ENCODE measurements around the gene RSBN1. TPM values are rescaled to one million over a fixed set of nuclear protein-coding genes. Genes with fewer than 3 reads are reported as not detected.
"Not testable (repeated sequence)": the region's sequence is repeated elsewhere in the genome, so short reads cannot be mapped to it uniquely, and the experiment has no call there.

RSBN1 gene
- total RNA-seq, 4 donors from 2014 or later = 13.3 to 24.6 (median 17.5) TPM

GRCh38 chr1:113857776-113858175 is 45.5 kb upstream of the RSBN1 start:
- TF ChIP-seq CTCF (IDR thresholded peaks at IDR 0.05) = no peak
- DNase-seq (ENCODE audit: low spot score) (no peak), ATAC-seq (ENCODE audit: low FRiP score) (no peak)

- DNase-seq (ENCODE audit: low spot score) = no peak
- ATAC-seq (ENCODE audit: low FRiP score) = no peak
- TF ChIP-seq CTCF (IDR thresholded peaks at IDR 0.05) = no peak
Observed at GRCh38 chr1:113856401-113856790, 44.1 kb upstream of the RSBN1 start.

- no peak for TF ChIP-seq CTCF (IDR thresholded peaks at IDR 0.05)
- DNase-seq (ENCODE audit: low spot score) (no peak), ATAC-seq (ENCODE audit: low FRiP score) (no peak)
Observed at GRCh38 chr1:113855630-113856400, 43.5 kb upstream of the RSBN1 start.

GRCh38 chr1:113854234-113854633 is 42.0 kb upstream of the RSBN1 start:
- no peak for TF ChIP-seq CTCF (IDR thresholded peaks at IDR 0.05)
- ATAC-seq (ENCODE audit: low FRiP score) (no peak), DNase-seq (ENCODE audit: low spot score) (no peak)

GRCh38 chr1:113852694-113853093 is 40.4 kb upstream of the RSBN1 start:
- ATAC-seq (ENCODE audit: low FRiP score); DNase-seq (ENCODE audit: low spot score): not testable (repeated sequence)

- TF ChIP-seq CTCF (IDR thresholded peaks at IDR 0.05) = no peak
- no peak for ATAC-seq (ENCODE audit: low FRiP score)
- no peak for DNase-seq (ENCODE audit: low spot score)
Observed at GRCh38 chr1:113850127-113850796, 38.0 kb upstream of the RSBN1 start.

- ATAC-seq (ENCODE audit: low FRiP score) = no peak
Observed at GRCh38 chr1:113849072-113849471, 36.8 kb upstream of the RSBN1 start.

More at GRCh38 chr1:113849072-113849471, 36.8 kb upstream of the RSBN1 start:
- no peak for TF ChIP-seq CTCF (IDR thresholded peaks at IDR 0.05)
- no peak for DNase-seq (ENCODE audit: low spot score)
